Glutamatergic neuron (in vitro differentiated cells): ENCODE results near the gene WDR90. TPM values are rescaled to one million over a fixed set of nuclear protein-coding genes. Genes with fewer than 3 reads are reported as not detected.
A peak's percentile ranks its signal among the peaks of the same experiment; 100 is the strongest.

Source experiments
- DNase-seq: peaks from one replicate; pipeline ENCODE4 v3.0.0; 2022
- H3K27ac Mint-ChIP-seq: one replicate; pipeline ENCODE4 v1.8.0; 2020; ENCODE audit warnings: mild to moderate bottlenecking, mixed read lengths, inconsistent platforms; ENCODE audit not compliant: unreplicated experiment
- H3K27me3 Mint-ChIP-seq: one replicate; pipeline ENCODE4 v1.8.0; 2020; ENCODE audit warnings: mild to moderate bottlenecking, moderate library complexity, mixed read lengths, inconsistent platforms; ENCODE audit not compliant: unreplicated experiment
- H3K36me3 Mint-ChIP-seq: one replicate; pipeline ENCODE4 v1.8.0; 2020; ENCODE audit warnings: mild to moderate bottlenecking, mixed read lengths, inconsistent platforms; ENCODE audit not compliant: unreplicated experiment
- H3K4me1 Mint-ChIP-seq: one replicate; pipeline ENCODE4 v1.8.0; 2020; ENCODE audit warnings: mild to moderate bottlenecking, low read depth, mixed read lengths, inconsistent platforms; ENCODE audit not compliant: unreplicated experiment
- H3K4me3 Mint-ChIP-seq: one replicate; pipeline ENCODE4 v1.8.0; 2020; ENCODE audit warnings: mild to moderate bottlenecking, mixed read lengths, inconsistent platforms; ENCODE audit not compliant: unreplicated experiment
- H3K9me3 Mint-ChIP-seq: one replicate; pipeline ENCODE4 v1.8.0; 2020; ENCODE audit warnings: mild to moderate bottlenecking, moderate library complexity, mixed read lengths, inconsistent platforms; ENCODE audit not compliant: unreplicated experiment
- total RNA-seq: library from RNA; stranded (reverse); fragmentation: NEBNext Ultra II Directional; extraction: Animal tissue kit (Norgen Biotek cat#: 25700); gene quantifications from one replicate; pipeline ENCODE4 v1.2.1, GENCODE V29; 2021; ENCODE audit not compliant: unreplicated experiment
- TF ChIP-seq, protein P1 (sequence below): fragments of 200-600 bp; sonication (generic); IDR thresholded peaks from one replicate; pipeline ENCODE4 v1.5.0; 2021; ENCODE audit not compliant: partially characterized antibody, unreplicated experiment

WDR90 gene
- total RNA-seq, 1 donor from 2014 or later: 24.6 TPM

GRCh38 chr16:632486-633335 is 16.5 kb upstream of the WDR90 start:
- Mint-ChIP-seq H3K4me1 (peaks cover 11% of the 10 kb centered on the region), H3K27me3 (peaks cover 22% of the 10 kb centered on the region), H3K36me3 (no peaks in the 10 kb centered on the region), H3K9me3 (peaks cover 17% of the 10 kb centered on the region), H3K27ac (no peak overlapping the region), H3K4me3 (no peak overlapping the region)
- DNase-seq: peak; percentile 12
- TF ChIP-seq, protein P1, sequence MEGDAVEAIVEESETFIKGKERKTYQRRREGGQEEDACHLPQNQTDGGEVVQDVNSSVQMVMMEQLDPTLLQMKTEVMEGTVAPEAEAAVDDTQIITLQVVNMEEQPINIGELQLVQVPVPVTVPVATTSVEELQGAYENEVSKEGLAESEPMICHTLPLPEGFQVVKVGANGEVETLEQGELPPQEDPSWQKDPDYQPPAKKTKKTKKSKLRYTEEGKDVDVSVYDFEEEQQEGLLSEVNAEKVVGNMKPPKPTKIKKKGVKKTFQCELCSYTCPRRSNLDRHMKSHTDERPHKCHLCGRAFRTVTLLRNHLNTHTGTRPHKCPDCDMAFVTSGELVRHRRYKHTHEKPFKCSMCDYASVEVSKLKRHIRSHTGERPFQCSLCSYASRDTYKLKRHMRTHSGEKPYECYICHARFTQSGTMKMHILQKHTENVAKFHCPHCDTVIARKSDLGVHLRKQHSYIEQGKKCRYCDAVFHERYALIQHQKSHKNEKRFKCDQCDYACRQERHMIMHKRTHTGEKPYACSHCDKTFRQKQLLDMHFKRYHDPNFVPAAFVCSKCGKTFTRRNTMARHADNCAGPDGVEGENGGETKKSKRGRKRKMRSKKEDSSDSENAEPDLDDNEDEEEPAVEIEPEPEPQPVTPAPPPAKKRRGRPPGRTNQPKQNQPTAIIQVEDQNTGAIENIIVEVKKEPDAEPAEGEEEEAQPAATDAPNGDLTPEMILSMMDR: no peak

DNA sequence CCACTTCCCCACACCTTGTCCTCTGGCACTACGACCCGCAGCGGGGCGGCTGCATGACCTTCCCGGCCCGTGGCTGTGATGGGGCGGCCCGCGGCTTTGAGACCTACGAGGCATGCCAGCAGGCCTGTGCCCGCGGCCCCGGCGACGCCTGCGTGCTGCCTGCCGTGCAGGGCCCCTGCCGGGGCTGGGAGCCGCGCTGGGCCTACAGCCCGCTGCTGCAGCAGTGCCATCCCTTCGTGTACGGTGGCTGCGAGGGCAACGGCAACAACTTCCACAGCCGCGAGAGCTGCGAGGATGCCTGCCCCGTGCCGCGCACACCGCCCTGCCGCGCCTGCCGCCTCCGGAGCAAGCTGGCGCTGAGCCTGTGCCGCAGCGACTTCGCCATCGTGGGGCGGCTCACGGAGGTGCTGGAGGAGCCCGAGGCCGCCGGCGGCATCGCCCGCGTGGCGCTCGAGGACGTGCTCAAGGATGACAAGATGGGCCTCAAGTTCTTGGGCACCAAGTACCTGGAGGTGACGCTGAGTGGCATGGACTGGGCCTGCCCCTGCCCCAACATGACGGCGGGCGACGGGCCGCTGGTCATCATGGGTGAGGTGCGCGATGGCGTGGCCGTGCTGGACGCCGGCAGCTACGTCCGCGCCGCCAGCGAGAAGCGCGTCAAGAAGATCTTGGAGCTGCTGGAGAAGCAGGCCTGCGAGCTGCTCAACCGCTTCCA is 15.7 kb upstream of the WDR90 start:
- Mint-ChIP-seq H3K4me3 (no peak overlapping the region), H3K27ac (no peak overlapping the region), H3K27me3 (peaks cover 22% of the 10 kb centered on the region), H3K9me3 (peaks cover 17% of the 10 kb centered on the region), H3K4me1 (peaks cover 8% of the 10 kb centered on the region), H3K36me3 (no peaks in the 10 kb centered on the region)
- DNase-seq: no peak
- TF ChIP-seq, protein P1: no peak

GRCh38 chr16:634051-634670 is 15.0 kb upstream of the WDR90 start:
- no peak for DNase-seq
- TF ChIP-seq, protein P1: no peak
- Mint-ChIP-seq H3K36me3 (no peaks in the 10 kb centered on the region), H3K4me1 (peaks cover 3% of the 10 kb centered on the region), H3K27ac (no peak overlapping the region), H3K4me3 (peak overlapping the region; percentile 46), H3K9me3 (peaks cover 14% of the 10 kb centered on the region), H3K27me3 (peaks cover 16% of the 10 kb centered on the region)

- Mint-ChIP-seq H3K9me3 (peaks cover 8% of the 10 kb centered on the region), H3K27me3 (peaks cover 10% of the 10 kb centered on the region), H3K4me1 (no peaks in the 10 kb centered on the region), H3K36me3 (no peaks in the 10 kb centered on the region), H3K4me3 (peak overlapping the region; percentile 61), H3K27ac (no peak overlapping the region)
- DNase-seq: no peak
- TF ChIP-seq, protein P1: no peak
These were observed 14.2 kb upstream of the WDR90 start for GRCh38 chr16:634996-635395.
